HUDEP-2 (cell line): ENCODE measurements around the gene CASKIN1.
"Not testable (repeated sequence)": the region's sequence is repeated elsewhere in the genome, so short reads cannot be mapped to it uniquely, and the experiment has no call there.

ENCODE experiments used
- DNase-seq, 76 experiments: peaks; one replicate each; lab custom pipeline; 2025; ENCODE audit not compliant: unreplicated experiment in 76 of 76; lab: John Stamatoyannopoulos, UW

The CASKIN1 gene

GRCh38 chr16:2212362-2213324 is 16.2 kb upstream of the CASKIN1 start:
- peak in 5 of 76 experiments; percentile 11 to 49 (median 31) for DNase-seq

GRCh38 chr16:2211923-2212347 is 15.5 kb upstream of the CASKIN1 start:
- peak in 30 of 76 experiments; percentile 7 to 51 (median 30) for DNase-seq

- DNase-seq, result no peak
Observed at GRCh38 chr16:2210386-2211365, 14.3 kb upstream of the CASKIN1 start, which contains the start of gene BRICD5. BRICD5 (minus strand) TSS chr16:2210863; CDS start chr16:2210833, 30 bp downstream.

GRCh38 chr16:2210009-2210332 is 13.6 kb upstream of the CASKIN1 start:
- DNase-seq, result no peak

GRCh38 chr16:2209258-2210008 is 13.0 kb upstream of the CASKIN1 start:
- DNase-seq, result no peak

GRCh38 chr16:2208772-2209171 is 12.4 kb upstream of the CASKIN1 start:
- no peak for DNase-seq

GRCh38 chr16:2208308-2208707 is 11.9 kb upstream of the CASKIN1 start:
- no peak for DNase-seq

GRCh38 chr16:2207872-2208271 is 11.5 kb upstream of the CASKIN1 start:
- no peak for DNase-seq

GRCh38 chr16:2206780-2207433 is 10.5 kb upstream of the CASKIN1 start:
- DNase-seq, result no peak

- no peak for DNase-seq
Observed at GRCh38 chr16:2206420-2206779, 10.0 kb upstream of the CASKIN1 start.

GRCh38 chr16:2205967-2206313 is 9.5 kb upstream of the CASKIN1 start:
- DNase-seq, result peak in 2 of 76 experiments; percentile 49 to 61

GRCh38 chr16:2205104-2205966 is 8.9 kb upstream of the CASKIN1 start, which contains the start of gene MLST8:
MLST8 (plus strand) TSS chr16:2205454; CDS start chr16:2206086, 632 bp downstream.
- DNase-seq, result peak in 70 of 76 experiments; percentile 18 to 95 (median 76)

- DNase-seq, result no peak
Observed at GRCh38 chr16:2204416-2205103, 8.2 kb upstream of the CASKIN1 start.

- not testable (repeated sequence) for DNase-seq
Observed at GRCh38 chr16:2203119-2203688, 6.8 kb upstream of the CASKIN1 start.

- no peak for DNase-seq
Observed at GRCh38 chr16:2200313-2200712, 3.9 kb upstream of the CASKIN1 start.

GRCh38 chr16:2199621-2200139 is 3.3 kb upstream of the CASKIN1 start:
- no peak for DNase-seq

- DNase-seq, result no peak
Observed at GRCh38 chr16:2199095-2199494, 2.7 kb upstream of the CASKIN1 start.

GRCh38 chr16:2198283-2198682 is 1.9 kb upstream of the CASKIN1 start:
- no peak for DNase-seq
